Measurements from ENCODE around the gene PERM1. TPM values are rescaled to one million over a fixed set of nuclear protein-coding genes. Genes with fewer than 3 reads are reported as not detected.
"Not testable (repeated sequence)": the region's sequence is repeated elsewhere in the genome, so short reads cannot be mapped to it uniquely, and the experiment has no call there.

Gene PERM1
- total RNA-seq, 1 experiment from 2014 or later = not detected

DNA sequence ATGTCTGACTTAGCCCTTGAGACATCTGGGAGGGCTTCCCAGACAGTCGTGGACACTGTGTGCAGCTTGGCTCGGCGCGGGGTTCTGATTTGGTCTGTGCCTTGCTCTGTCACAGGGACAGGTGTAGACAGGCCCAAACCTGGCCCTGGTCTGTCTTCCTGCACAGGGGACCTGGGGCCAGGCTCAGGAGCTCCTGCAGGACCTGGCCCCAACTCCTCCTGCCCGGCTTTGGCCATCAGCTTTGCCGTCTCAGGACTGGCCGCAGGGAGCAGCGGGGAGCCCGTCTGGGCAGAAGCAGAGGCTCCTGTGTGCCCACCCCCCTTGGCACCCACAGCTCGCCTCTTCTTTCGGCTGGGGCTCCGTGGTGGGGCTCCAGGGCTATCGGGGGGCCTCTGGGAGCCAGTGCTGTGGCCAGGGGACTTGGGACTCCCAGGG, 1.7 kb downstream of the PERM1 start:
- no peak for DNase-seq (ENCODE audit: extremely low read depth, low read depth)

DNA sequence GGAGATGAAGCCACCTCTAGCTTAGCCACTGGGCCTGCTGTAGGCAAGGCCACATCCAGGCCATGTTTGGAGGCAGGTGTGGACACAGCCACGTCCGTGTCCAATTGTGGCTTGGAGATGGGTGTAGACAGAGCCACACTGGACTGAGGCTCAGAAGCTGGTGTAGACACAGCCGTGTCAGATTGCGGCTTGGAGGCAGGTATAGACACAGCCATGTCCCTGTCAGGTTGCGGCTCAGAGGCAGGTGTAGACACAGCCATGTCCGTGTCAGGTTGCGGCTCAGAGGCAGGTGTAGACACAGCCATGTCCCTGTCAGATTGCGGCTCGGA, 2.2 kb downstream of the PERM1 start:
- no peak for DNase-seq (ENCODE audit: extremely low read depth, low read depth)

DNA sequence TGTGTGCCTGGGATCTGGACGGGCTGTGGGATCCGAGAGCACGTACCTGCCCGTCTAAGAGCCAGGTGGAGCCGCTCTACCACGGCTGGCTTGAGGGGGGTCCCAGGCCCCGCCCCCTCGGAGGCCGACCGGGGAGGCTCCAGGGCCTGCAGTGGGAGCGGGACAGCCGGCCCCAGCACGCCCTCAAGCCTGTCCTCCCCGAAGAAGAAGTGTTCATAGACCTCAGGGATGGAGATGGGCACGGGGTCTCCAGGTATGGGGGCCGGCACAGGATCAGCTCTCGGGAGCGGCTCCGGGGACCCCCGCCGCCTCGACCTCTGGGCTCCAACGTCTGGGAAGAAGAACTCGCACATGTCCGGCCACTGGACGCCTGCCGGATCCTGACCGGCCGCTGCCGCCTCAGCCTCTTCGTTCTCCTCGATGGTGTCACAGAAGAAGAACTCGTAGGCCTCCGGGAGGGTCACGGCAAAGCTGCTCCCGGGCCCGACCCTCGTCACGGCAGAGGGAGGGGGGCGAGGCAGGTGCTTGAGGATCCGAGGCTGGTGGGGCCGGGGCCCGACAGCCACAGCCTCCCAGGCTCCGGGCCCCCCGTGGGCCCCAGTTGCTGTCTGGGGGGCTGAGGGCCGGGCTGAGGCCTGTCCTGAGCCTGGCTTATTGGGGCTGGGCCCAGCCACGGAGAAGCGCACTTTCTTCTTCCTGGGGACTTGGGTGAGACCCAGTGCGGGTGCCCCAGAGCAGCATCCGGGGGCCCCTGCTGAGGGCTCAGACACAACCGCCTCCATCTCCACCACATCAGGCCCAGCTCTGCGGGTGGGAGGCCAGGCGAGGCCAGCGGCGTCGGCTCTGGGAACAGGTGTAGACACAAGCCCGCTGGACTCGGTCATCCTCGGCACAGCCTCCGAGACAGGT, 2.8 kb downstream of the PERM1 start:
- no peak for DNase-seq (ENCODE audit: extremely low read depth, low read depth)

DNA sequence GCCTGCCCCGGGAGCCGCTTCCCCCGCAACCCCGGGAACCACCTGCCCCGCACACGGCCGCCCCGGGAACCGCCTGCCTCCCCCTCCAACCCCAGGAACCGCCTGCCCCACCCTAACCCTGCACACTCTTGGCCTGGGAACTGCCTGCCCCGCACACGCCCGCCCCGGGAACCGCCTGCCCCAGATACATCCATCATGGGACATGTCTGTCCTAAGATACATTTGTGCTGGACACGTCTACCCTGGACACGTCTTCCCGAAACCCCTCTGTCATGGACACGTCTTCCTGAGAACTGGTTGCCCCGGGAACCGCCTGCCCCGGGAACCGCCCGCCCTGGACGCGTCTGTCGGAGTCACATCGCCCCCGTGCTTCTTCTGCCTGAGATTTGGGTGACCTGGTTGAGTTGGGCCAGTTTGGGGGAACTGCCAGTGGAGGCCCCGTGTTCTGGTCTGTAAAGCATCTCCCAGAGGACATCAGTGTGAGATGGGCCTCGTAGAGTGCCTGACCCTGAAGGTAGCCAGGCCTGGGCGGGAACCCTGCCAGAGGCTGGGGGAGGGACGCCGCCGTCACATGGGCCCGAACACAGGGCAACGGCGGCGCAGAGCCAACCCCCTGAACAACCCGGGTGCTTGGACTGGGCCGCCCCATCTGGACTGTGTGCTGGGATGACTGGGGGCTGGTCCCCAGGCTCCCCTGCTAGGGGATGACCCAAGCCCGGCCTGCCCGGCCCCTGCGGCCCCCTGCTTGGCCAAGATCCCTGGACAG, 3.6 kb downstream of the PERM1 start:
- DNase-seq (ENCODE audit: extremely low read depth, low read depth) = no peak

DNA sequence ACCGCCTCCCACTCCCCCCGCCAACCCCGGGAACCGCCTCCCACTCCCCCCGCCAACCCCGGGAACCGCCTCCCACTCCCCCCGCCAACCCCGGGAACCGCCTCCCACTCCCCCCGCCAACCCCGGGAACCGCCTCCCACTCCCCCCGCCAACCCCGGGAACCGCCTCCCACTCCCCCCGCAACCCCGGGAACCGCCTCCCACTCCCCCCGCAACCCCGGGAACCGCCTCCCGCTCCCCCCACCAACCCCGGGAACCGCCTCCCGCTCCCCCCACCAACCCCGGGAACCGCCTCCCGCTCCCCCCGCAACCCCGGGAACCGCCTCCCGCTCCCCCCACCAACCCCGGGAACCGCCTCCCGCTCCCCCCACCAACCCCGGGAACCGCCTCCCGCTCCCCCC, 5.1 kb downstream of the PERM1 start:
- not testable (repeated sequence) for DNase-seq (ENCODE audit: extremely low read depth, low read depth)

DNA sequence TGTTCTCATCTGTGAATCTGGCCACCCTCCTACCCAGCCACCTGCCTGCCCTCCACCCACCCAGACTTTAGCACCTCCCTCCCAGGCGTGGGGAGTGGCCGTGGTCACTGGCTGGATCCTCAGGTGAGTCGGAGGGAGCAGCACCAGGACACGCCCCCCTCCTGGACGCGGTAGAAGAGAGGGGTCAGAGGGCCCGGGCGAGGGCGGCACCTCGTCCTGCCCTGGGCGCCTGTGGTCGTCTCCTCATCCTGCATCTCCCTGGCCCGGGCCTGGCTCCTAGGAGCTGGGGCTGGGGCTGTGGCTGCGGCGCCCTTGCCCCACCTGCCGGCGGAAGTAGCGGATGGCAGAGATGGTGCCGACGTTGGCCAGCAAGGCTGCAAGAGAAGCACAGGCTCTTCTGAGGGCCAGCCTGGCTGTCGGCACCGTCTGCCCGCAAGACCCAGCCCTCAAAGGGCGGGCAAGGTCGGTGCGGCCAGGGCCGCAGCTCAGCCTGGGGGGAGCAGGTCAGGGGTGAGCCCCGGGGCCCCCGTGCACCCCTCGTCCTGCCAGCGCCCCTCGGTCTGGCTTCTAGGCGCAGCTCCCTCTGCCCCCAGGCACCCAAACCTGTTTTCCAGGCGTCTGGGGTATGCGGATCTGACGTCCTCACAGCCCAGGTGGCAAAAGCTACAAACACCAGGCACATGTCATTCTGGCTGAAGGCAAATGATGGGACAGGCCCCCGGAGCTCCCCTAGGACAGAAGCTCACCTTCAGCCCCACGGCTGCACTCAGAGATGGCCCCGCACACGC, 5.8 kb downstream of the PERM1 start:
- DNase-seq (ENCODE audit: extremely low read depth, low read depth) = peak; percentile 74

DNA sequence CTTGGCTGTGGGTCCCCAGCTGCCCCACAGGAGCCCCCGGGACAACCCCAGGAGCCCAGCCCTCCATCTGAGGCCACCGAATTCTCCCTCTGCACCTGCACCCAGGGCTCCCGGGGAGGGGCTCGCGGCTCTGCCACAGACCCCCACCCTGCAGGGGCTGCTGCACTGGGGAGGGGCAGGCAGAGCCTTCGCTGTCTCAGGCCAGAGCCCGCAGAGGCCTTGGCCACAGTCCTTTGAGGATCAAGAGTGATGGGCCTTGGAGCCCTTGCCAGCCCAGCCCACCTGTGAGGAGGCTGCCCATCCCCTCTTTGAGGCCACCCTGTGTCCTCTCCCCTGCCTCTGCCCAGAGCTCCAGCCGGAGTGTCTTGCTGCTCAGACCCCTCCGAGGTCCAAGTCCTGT, 6.5 kb downstream of the PERM1 start:
- DNase-seq (ENCODE audit: extremely low read depth, low read depth) = no peak

DNA sequence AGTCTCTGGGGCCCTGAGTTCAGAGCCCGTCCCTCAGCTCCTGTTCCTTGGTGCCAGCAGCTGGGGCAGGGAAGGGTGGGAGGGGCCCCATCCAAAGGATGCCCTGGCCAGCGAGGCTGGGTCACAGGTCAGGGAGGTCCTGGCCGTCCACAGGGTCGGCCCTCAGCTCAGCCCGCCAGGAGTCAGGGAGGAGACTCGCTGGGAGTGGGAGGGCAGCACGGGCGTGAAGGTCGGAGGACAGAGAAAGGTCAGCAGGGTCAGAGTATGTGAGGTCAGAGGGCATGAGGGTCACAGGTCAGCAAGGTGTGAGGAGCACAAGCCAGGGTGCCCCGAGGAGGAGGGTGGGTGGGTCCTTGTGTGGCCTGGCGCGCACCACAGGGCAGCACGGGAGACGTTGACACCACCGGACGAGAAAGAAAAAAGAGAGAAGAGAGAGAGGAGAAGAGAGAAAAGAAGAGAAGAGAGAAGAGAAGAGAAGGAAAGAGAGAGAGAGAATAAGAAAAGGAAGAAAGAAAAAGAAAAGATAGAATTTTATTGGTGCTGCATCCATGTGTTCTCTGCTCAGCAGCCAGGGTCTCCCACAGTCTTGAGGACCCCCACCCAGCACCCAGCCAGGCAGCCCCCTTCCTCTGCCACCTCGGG, 7.1 kb downstream of the PERM1 start:
- DNase-seq (ENCODE audit: extremely low read depth, low read depth) = no peak

DNA sequence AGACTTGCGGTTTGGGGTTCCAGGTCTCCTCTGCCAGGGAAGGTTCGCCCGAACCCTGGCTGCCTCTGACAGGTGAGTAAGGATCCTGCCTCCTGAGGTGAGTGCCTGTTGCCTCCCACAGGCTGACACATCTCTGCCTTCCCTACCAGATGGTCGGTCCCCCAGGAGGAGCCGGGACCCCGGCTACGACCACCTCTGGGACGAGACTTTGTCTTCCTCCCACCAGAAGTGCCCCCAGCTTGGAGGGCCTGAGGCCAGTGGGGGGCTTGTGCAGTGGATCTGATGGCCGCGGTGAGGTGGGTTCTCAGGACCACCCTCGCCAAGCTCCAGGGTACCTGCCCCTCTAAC, 7.6 kb downstream of the PERM1 start:
- DNase-seq (ENCODE audit: extremely low read depth, low read depth) = no peak

DNA sequence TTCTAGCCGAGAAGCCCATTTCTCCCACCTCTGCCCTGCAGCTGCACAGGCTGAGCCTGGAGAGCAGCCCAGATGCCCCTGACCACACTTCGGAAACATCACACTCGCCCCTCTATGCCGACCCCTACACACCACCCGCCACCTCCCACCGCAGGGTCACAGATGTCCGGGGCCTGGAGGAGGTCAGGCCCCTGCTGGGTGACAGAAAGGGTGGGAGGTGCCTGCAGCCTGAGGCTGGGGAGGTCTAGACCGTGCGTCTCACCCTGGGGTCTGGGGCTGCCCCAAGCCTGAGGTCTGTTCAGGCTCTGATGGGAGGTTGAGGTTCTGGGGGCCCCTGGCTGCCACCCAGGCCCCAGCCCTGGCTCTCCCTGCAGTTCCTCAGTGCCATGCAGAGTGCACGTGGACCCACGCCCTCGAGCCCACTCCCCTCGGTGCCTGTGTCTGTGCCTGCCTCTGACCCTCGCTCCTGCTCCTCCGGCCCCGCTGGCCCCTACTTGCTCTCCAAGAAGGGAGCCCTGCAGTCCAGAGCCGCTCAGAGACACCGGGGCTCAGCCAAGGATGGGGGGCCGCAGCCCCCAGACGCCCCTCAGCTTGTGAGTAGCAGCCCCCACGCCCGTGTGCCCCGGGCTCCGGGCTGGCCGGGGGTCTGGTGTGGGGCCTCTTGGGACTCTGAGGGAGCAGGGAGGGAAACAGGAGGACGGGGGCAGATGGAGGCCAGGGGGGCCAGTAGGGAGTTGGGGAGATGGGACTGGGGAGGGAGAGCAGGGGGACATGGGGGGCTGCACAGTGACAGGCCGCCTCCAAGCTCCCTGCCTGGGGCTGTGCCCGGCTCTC, 8.2 kb downstream of the PERM1 start:
- no peak for DNase-seq (ENCODE audit: extremely low read depth, low read depth)

DNA sequence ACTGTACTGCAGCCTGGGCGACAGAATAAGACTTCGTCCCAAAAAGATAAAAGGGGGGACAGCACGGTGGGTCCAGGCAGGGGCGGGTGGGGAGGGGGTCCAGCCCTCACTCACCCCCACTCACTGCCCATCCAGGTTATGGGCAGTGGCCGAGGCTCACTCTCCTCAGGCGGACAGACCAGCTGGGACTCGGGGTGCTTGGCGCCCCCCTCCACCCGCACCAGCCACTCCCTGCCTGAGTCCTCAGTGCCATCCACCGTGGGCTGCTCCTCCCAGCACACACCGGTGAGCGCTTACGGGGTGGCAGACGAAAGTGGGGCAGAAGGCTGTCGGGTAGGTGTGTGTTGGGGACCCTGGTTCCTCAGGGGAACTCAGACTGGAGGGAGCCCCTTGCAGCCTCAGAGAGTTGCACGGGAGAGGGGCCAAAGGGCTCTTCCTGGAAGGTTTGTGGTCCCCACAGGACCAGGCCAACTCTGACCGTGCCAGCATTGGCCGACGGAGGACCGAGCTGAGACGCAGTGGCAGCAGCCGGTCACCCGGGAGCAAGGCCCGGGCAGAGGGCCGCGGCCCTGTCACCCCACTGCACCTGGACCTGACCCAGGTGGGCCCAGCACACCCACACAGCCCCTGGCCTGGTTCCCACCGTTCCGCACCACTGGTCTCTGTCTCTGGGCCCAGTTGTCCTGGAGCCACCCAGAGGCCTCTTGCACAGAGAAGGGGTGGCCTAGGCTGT, 9.0 kb downstream of the PERM1 start:
- no peak for DNase-seq (ENCODE audit: extremely low read depth, low read depth)

DNA sequence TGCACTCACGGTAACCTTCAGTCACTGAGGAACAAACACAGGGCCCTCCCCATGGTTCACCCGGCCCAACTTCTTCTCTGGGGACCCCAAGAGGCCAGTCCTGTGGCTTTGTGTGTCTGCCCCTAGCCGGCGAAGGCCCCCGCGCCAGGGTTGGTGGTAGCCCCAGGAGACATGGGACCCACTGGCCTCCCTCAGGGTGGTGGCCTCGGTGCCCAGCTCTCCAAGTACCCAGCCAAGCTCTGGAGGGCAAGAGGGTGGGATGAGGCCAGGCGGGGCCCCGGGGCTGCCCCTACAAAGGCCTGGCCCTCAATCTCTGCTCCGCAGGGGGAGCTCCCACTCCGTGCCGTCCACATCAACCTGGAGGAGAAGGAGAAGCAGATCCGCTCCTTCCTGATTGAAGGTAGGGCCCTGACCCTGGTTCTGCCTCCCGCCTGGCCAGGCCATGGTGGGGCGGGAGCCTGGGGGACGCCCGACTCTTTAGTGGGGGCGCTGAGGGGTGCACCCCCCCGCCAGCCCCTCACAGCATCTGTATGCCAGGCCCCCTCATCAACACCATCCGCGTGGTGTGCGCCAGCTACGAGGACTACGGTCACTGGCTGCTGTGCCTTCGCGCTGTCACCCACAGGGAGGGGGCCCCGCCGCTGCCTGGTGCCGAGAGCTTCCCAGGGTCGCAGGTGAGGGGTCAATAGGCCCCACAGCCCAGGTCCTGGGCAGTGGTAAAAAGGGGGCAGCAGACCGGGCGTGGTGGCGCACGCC, 10.0 kb downstream of the PERM1 start:
- DNase-seq (ENCODE audit: extremely low read depth, low read depth) = no peak

DNA sequence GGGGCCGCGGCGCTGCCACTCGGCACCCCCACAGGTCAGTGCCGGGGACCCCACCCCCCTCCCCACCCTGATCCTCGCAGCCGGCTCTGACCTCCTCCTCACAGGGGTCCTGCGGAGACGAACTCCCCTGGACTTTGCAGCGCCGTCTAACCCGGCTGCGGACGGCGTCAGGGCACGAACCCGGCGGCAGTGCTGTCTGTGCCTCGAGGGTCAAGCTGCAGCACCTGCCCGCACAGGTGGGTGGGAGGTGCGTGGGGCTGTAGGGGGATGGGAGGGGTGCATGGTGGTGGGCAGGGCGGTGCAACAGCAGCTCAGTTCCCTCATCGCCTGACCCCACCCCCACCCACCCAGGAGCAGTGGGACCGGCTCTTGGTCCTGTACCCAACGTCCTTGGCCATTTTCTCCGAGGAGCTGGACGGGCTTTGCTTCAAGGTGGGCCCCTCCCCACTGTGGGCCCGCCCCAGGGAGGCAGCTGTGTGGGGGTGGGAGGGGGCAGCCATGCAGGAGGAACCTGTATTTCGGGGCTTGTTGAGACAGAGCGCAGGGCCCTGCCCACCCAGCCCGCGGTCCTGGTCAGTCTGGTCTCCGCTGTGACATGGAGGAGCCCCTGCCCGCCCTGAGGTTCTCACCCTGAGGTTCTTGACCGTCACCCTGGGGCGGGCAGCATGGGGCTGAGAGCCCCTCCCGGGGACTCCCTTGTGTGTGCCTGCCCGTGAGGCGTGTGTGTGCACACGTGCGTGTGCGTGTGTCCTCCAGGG, 10.7 kb downstream of the PERM1 start:
- no peak for DNase-seq (ENCODE audit: extremely low read depth, low read depth)

DNA sequence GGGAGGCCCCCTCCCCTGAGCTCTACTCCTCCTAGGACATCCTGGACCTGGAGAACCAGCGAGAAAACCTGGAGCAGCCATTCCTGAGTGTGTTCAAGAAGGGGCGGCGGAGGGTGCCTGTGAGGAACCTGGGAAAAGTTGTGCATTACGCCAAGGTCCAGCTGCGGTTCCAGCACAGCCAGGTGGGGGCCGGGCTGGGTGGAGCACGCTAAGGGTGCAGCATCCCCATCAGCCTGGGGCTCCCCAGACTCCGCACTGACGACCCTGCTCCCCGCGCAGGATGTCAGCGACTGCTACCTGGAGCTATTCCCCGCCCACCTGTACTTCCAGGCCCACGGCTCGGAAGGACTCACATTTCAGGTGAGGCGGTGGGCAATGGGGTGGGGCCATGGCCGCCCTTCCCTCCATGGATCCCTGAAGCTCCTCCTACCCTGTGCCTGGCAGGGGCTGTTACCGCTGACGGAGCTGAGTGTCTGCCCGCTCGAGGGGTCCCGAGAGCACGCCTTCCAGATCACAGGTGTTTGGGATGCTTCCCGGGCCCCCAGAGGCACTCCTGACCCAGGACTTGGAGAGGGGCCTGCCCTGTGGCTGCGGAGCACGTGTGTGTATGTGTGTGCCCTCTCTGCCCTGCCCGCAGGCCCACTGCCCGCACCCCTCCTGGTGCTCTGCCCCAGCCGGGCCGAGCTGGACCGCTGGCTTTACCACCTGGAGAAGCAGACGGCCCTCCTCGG, 11.5 kb downstream of the PERM1 start:
- no peak for DNase-seq (ENCODE audit: extremely low read depth, low read depth)

DNA sequence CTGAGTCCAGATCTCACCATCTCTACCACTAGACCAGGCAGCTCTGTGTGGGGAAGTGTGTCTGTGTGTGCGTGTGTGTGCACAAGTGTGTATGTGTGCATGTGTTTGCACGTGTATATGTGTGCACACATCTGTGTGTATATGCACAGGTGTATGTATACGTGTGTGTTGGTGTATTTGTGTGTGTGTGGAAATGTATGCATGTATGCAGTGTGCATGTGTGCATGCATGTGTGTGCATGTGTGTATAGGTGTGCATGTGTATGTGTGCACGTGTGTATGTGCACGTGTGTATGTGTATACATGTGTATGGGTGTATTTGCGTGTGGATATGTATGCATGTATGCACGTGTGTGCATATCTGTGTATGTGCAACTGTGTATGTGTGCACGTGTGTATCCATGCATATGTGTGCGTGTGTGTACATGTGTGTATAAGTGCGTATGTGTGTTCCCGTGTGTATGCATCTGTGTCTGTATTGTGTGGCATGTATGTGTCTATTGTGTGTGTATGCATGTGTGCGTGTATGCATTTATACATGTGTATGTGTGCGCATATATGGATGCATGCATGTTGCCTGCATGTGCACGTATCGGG, 12.5 kb downstream of the PERM1 start:
- DNase-seq (ENCODE audit: extremely low read depth, low read depth) = no peak

DNA sequence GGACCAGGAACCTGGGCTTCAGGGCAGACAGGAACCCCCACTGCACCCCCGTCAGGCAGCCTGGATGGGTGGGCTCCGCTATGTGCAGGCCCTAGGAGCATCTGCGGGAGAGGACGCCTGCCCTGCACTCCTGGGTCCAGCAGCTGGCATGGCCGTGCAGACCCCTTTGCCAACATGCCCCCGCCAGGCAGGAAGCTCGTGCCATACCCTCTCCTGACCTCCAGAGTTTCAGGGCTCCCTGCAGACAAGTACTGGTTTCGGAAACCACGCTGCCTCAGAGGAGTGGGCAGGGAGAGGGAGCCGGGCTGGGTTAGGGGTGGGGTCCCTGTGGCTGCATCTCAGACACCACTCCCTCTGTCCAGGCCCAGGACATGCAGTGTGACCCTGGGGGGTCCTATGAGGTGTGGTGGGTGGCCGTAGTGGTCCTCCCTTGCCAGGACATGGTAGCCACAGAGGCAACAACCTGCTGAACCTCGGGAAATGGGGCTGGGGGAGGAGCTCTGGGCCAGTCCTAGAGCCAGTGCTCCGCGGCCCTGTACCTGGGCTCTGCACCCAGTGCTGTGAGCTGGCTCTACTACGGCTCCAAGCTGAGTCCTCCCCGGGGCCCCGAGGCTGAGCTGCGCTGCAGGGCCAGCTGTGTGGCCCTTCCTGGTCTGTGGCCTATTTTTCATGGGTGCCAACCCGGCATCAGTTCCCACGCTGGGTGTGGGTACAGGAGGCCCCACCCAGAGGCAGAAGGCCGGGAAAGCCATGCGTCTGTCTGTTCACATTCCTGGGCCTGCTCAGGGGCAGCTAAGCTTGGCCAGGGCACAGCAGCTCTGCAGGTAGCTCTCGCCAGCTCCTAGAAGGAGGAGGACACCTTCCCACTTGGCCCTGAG, 14.2 kb downstream of the PERM1 start:
- DNase-seq (ENCODE audit: extremely low read depth, low read depth) = no peak

Measured in NCI-H460 (cell line).